ENCODE data around the gene UCHL3.

- TF ChIP-seq RFX5 (IDR thresholded peaks at IDR 0.05; ENCODE audit: low read depth, low read length) (no peak), CTCF (conservative IDR thresholded peaks at IDR 0.05; ENCODE audit: low read depth, low read length) (no peak)
Observed at GRCh38 chr13:75541961-75542360, 7.6 kb upstream of the UCHL3 start.
